NCI-H524 (cell line): ENCODE data around the gene MARS1.
"Not testable (repeated sequence)": the region's sequence is repeated elsewhere in the genome, so short reads cannot be mapped to it uniquely, and the experiment has no call there.

Source experiments
- DNase-seq, 2 experiments: peaks; one replicate each; lab custom pipeline; 2025; lab: John Stamatoyannopoulos, UW

MARS1 gene

DNA sequence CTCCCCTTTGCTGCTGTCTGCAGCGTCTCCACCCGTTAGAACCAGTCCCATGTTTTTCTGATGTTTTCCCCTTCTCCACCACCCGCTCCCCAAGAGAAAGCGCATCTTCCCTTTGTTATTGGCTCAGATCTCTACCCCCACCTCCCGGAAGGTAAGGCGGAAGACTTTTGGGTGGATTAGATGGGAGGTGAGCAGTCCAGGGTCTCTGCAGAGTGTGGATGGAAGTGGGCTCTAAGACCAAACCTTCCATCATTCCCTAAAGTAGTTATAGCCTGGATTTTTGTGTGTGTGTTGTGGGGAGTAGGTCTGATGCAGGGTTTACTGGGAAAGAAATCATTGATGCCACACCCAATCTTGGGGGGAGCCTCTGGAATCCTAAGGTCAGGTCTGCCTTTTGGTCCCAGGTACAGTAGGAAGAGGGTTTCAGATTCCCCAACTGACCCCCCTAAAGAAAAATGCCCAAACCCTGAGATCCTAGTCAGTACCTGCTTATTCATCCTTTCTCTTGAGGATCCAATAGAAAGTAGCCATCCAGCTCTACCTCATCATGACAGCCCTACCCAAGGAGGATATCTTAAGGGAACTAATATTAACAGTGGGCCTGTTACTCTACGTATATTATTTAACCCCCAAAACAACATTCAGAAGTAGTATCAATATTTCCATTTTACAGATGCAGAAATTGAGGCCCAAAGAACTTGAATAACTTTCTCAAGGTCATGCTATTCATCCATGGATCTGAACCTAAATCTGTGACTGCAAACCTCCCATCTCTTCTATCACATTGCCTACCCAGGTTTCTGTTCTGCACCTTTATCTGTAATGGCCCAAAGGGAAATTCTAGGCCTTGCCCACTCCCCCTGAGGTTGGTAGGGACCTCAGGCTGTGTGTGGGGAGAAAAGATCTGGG lies 63.0 kb downstream of the MARS1 start:
- DNase-seq, result no peak

DNA sequence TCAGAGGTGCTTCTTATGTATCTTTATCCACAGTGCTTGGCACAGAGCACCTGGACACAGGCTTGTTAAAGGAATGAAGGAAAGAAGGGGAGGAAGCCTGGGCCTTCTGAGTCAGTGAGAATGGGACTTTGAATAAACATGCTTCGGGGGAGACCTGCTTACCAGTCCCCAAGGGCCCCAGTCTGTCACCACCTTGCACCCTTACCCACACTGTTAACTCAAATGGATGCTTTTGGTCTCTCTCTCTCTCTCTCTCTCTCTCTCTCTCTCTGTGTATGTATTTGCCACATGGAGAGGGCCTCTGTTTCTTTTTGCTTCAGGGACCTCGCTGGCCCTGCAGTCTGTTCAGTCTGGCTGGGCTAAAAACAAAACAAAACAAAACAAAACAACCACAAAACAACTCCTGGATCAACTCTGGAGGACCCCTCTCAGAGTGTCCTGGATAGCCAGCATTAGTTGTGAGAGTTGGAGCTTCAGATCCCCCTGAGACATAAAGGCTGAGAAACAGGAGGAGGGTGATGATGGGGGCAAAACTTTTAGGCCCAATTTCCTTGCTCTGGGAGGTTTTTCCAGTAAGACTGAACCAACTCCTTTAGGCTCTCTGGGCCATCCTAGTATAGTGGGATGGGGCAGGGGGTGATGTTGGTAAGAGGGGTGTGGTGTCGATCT lies 63.9 kb downstream of the MARS1 start:
- DNase-seq, result no peak

DNA sequence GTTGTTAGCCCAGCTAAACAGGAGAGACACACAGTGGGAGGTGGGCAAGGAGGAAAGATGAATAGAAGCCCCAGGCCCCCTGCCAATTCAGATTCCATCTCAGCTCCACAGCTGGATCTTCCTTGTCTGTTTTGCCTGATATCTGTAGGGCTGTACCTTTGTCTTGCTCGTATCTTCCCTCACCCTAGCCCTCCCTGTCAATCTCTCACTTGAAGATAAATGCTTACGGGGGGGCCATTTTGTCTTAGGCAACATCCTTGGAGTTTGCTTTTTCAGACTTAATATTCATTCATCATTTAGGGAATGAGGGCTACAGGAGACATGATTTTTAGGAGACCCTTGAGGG lies 64.4 kb downstream of the MARS1 start:
- DNase-seq, result no peak

DNA sequence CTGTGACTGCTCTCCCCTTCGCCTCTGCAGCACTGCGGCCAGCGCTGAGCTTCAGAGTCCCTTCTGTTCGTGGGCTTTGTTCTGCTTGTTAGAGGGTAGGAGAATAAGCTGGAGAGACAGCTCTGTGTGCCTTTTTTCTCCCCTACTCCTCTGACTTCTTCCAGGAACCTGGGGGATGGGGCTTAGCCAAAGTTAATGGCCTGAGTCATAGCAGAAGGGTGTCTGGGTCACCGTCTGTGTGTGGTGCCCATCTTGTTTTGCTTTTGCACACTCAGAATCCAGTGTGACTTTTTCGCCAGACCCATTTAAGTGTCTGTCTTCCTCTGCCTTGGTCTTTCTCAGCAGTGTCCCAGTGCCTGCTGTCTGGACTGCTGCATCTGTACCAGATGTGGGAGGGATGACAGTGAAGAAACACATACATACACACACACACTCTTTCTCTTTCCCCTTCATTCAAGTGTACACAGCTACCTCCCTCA lies 65.0 kb downstream of the MARS1 start:
- DNase-seq, result no peak

DNA sequence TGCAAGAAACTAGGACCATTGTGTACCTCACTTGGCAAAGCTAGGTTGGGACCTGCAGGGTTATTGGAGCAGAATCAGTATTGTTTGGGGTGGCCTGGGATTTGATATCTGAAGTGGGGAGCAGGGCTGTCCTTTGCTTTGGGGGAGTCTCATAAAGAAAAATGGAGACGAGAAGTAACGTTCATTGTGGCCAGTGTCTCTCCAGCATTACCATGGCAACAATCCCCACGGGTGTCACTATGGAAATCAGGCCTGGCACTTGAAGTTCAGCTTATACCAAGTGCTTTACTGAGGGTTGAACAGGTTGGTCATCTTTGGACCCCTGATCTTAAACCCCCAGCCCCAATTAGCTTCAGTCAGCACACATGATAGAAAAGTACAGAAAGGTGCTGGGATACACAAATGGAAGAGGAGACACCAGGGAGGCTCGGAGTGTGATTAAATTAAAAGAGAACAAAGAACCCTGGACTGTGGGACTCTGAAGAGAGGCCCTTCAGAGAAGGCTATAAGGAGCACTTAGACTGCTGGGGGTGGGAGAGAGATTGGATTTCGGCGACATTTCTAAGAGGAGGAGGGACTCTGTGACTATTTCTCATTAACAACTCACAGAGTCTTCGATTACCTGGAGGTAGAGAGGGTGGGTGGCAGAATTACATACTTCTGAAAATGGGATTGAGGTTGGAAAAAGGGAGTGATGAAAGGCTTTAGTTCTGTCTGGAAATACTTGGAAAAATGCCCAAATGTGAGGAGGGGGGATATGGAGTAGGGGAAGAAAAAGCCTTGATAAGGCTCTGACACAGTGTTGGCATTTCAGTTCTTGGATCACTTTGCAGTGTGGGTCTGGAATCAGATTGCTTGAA lies 65.7 kb downstream of the MARS1 start:
- DNase-seq, result peak; percentile 67 to 74

DNA sequence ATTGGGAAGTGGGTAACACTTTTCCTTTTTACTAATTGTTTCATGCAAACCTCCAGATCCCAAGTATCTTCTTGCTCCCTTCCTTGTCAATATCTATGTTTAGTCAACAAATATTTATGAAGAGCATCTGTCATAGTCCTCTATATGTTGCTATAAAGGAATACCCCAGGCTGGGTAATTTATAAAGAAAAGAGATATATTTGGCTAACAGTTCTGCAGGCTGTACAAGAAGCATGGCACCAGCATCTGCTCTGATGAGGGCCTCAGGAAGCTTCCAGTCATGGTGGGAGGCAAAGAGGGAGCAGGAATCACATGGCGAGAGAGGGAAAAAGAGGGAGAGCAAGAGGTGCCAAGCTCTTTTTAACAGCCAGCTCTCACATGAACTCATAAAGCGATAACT lies 66.6 kb downstream of the MARS1 start:
- DNase-seq, result no peak

DNA sequence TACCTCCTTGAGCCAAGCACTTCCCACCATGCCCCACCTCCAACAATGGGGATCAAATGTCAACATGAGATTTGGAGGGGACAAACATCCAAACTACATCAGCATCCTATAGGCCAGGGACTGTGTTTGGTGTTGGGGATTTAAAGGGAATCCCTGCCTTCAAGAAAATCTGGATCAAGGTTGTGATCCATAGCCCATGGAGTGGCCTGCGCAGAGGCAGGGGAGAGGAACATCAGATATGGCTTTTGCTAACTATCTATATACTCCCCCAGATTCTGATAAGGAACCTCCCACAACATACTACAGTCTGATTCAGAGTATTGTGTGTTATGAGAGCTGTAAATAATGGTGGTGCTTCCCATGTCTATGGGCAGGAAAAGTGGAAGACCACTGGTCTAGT lies 67.0 kb downstream of the MARS1 start:
- DNase-seq, result peak; percentile 94 to 97

DNA sequence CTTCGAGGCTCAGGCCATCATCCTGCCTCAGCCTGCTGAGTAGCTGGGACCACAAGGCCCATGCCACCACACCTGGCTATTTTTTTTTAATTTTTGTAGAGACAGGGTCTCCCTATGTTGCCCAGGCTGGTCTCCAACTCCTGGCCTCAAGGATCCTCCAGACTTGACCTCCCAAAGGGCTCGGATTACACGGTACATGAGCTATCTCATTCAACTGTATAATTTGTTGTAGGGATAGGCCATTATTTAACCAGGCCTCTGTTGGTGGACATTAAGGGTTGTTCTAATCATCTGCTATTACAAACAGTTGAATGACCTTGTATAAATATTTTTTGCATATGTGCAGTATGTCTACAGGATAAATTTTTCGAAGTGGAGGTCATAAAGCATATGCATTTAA lies 71.0 kb downstream of the MARS1 start:
- no peak for DNase-seq

DNA sequence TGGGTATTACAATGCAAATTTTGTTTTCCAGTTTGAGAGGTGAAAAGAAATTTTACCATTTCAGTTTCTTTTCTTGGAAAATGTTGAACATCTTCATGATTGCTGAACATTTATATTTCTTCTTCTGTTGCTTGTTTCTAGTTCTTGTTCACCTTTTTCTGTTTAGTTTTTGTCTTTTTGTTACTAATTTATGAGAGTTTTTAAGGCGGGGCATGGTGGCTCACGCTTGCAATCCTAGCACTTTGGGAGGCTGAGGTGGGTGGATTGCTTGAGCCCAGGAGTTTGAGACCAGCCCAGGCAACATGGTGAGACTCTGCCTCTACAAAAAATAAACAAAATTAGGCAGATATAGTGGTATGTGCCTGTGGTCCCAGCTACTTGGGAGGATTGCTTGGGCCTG lies 72.6 kb downstream of the MARS1 start:
- no peak for DNase-seq

DNA sequence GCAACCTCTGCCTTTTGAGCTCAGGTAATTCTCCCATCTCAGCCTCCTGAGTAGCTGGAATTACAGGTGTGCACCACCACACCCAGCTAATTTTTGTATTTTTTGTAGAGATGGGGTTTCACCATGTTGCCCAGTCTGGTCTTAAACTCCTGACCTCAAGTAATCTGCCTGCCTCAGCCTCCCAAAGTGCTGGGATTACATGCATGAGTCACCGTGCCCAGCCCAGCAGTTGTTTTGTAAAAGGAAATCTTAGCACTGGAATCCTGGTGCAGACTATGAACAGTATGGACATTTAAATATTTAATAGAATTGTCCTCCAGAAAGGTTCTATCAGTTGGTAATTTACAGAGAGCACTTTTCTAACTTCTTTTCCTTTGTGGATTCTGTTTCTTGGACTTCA lies 73.2 kb downstream of the MARS1 start:
- DNase-seq, result not testable (repeated sequence)

DNA sequence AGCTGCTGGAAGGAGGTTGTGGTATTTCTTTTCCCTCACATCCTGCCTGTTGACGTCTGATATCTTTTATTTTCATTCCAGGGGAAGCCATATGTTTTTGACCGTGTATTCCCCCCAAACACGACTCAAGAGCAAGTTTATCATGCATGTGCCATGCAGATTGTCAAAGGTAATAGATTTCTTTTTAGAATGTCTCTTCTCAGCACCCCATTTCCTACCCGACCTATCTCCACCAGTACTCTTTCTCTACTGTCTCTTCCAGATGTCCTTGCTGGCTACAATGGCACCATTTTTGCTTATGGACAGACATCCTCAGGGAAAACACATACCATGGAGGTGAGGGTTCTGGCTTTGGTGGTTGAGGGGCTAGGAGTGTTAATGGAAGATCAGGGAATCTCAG lies 75.5 kb downstream of the MARS1 start:
- no peak for DNase-seq

DNA sequence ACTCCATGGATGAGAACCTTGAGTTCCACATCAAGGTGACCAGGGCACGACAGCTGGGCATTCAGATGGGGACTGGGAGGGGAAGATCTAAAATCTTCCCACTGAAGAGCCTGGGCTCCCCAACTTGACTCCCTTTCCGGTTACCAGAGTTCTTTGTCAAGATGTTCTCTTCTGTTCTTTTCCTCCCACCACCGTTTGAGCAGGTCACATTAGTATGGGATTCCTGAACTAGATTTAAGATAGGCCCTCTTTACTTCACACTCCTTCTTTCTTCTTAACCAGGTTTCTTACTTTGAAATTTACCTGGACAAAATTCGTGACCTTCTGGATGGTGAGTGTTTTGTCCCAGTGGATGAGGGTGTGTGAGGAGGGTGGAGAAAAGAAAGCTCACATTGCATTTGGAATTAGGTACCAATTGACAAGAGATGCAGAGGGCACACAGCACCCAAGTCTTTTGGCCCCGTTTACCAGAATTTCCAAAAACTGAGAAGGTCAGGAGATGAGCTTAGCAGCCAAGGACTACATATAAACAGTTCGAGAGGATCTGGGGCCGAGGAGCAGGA lies 76.4 kb downstream of the MARS1 start:
- DNase-seq, result no peak
